ENCODE data around the gene STX8.

The STX8 gene

GRCh38 chr17:9446528-9446927, 129.1 kb downstream of the STX8 start:
- DNase-seq (ENCODE audit: low read depth in 3 of 3, low spot score in 1 of 3) = no peak

DNA sequence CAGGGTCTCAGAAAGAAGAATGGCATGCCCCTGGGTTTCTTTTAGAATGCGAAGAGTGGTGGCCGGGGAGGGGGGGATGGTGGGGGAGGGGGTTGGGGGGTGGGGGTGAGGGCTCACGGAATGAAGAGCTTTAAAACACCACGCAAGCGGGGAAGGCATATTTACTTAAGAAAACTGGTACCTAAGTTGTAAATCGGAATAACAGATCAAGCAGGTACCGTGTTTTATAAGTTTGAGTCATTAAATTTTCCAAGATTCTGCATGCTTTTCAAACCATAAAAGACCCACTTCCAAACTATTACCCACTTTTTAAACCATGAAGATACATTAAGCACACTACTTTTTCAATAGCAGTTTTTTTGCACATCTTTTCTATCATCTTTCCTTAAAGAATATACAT, 130.2 kb downstream of the STX8 start:
- DNase-seq (ENCODE audit: low read depth in 3 of 3, low spot score in 1 of 3) = no peak

DNA sequence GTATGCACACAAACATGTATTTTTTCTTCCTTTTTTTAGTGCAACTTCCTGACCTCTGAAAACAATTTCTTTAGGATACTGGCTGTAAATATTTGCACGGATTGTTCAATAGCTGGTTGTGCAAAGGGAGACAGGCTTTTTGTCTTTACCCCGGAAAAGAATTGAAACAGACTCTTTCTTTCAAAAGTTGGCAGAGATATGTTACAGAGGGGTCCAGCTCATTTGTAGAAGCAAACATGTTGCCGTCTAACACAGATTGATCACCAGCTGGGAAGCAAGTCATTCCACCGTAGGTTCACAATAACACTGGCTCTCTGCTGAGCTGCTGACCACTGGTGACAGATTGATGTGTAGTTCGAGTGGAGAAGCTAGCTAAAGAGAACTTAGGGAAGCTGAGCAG, 130.9 kb downstream of the STX8 start:
- DNase-seq (ENCODE audit: low read depth in 3 of 3, low spot score in 1 of 3) = no peak

DNA sequence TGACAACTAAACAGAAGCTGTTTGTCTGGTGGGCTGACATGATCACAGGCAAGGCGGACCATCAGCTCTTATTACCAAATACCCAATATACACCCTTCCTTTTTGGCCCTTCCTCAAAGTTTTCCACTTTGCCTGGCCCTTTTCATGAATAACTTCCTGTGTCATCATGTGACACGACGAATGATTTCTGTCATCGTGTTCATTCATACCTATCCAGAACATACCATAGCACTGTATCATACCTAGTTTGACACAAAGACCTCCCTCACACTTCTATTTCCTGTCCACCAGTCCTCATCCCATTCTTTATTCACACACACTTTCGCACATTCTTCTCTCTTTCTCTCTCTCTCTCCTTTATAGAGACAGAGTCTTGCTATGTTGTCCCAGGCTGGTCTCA, 131.8 kb downstream of the STX8 start:
- no peak for DNase-seq (ENCODE audit: low read depth in 3 of 3, low spot score in 1 of 3)

DNA sequence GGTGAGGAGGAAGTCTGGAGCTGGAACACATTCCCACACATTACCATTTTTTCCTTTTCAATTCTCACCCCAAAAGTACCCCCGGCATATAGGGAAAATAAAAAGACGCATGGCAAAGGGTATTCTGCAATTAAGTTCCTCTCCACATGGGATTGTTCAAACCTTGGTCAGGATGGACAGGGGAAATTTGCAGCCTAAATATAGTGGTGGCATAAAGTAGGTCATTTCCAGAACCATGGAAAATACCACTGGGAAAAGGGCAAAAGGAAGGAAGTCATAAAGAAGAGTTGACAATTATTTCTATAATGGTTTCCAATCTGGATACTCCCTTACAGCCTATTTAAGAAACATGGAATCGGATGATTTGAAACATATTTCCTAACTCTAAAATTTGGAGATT, 135.8 kb downstream of the STX8 start:
- DNase-seq (ENCODE audit: low read depth in 3 of 3, low spot score in 1 of 3) = no peak

DNA sequence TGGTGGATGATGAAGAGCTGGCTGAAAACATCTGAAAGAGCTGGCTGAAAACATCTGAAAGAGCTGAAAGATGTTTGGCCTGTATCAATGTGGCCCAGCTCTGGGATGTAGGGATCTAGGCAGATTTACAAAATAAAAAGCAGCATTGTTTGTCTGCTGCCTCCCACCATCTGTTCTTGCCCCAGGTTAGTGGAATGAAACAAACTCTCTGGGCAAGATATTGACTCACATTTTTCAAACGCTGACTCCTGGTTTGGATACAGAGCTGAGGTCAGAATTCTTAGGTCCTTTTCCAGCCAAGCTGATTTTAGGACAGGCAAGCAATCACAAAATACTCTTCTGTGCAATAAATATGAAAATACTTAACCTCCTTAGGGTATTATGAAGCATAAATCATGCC, 139.0 kb downstream of the STX8 start:
- DNase-seq (ENCODE audit: low read depth in 3 of 3, low spot score in 1 of 3) = no peak

GRCh38 chr17:9435165-9435564, 140.5 kb downstream of the STX8 start:
- DNase-seq (ENCODE audit: low read depth in 3 of 3, low spot score in 1 of 3) = no peak

DNA sequence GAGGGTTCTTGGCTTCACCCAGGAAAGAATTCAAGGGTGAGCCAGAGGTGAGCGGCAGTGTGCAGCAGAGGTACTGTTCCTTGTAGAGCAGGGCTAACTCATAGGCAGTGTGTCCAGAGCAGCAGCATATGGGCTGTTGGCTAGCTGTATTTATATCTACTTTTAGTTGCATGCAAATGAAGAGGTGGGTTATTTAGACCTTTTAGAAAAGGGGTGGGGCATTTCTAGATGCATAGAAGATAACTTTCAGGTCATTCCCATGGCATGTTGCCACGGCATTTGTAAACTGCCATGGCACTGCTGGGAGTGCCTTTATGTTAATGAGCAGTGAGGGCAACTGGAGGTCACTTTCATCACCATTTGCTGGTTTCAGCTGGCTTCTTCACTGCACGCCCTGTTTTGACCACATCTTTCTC, 141.0 kb downstream of the STX8 start:
- no peak for DNase-seq (ENCODE audit: low read depth in 3 of 3, low spot score in 1 of 3)

DNA sequence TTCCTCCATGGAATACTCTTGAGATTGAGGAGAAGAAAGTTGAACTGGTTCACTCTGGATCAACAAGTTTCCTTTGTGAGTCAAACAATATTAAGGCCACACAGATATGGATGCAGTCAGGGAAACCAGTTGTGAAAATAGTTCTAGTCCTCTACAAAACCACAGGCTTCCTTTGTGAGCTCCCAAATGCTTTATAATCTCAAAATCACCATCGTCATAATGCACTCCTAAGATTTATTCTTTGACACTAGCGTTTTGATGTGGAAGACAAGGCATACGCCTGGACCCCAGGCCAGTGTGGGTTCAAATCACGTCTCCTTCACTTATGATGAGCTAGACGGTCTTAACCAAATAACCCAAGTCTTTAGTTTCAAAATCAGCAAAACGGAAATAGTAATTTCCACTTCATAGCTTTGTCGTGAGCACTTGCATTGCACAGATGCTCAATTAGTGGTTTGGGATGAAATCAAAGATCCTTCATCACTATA, 142.6 kb downstream of the STX8 start:
- no peak for DNase-seq (ENCODE audit: low read depth in 3 of 3, low spot score in 1 of 3)

DNA sequence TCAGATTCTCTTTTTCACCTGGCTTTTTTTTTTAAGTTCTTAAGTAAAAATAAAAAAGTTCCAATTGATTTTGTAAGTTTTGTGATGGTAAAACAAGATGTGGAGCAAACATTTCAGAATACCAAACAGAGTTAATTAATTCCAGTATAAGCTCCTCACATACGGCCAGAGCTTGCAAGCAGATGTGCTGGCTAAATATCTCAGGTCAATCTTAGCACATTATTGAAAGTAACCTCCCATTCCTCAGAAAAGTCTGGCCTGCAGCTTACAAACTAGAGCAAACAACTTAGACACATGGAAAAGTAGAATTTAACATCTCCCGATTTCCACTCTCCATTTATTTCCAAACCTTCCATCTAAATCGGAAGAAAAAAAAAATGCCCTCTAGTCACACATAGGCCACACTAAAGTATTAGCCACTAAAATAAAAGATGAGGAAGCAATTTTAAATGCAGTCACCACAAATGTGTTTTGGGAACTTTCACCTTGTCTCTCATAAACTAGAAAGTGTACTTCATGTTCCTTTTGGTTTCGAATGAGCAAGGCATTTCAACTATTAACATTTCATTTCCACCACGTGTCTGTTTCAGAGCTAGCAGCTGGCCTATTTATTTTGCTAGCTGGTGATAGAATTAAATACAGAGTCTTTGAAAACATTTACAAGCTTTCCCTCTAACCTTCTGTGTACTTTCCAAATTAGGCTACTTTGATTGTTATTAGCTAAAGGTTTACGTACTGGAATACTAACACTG, 143.3 kb downstream of the STX8 start:
- DNase-seq (ENCODE audit: low read depth in 3 of 3, low spot score in 1 of 3) = no peak

DNA sequence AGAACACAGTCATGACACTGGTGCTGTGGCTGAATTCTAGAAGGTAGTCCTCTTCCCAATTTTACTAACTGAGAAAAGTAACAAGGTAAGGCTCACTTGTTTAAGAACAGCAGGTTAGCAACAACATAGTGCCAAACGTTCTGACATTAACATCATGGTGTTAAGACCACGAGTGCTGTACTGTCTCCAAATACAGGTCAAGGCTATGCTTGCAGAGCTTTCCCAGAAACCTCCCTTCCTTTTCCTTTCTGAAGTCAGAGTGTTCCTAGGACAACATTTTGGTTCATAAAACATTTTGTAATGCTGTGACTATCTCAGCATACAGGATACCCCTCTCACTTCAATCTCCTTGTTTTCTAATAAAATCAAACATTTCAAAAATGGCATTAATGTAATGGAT, 144.0 kb downstream of the STX8 start:
- DNase-seq (ENCODE audit: low read depth in 3 of 3, low spot score in 1 of 3) = no peak

GRCh38 chr17:9427465-9428315, 147.9 kb downstream of the STX8 start:
- no peak for DNase-seq (ENCODE audit: low read depth in 3 of 3, low spot score in 1 of 3)

DNA sequence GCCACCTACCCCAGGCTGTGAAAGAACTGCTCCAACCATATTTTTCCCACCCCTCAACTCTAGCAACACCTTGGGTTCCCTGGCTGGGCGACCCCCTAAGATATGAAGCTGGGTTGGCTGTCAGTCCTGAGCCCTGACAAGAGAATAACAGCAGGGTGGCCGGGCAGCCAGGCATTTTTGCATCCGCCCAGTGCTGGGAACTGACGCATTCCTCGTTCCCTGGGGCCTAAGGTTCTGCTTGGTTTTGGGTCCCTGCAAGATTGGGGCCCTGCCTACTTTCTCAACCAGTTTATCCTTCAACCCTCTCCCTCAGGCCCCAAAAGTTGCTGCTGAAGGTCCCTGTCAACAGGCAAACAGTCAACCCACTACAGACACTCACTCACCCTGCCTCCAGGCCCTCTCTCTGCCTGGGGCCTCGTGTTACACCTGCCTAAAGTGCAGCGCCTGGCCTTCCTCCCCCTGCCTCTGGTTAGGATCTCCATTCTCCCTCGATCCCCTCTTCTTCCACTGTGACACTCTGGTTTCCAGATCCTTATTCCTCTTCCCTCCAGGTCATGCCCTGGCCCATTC, 151.5 kb downstream of the STX8 start:
- no peak for DNase-seq (ENCODE audit: low read depth in 3 of 3, low spot score in 1 of 3)

GRCh38 chr17:9421525-9421924, 154.1 kb downstream of the STX8 start:
- no peak for DNase-seq (ENCODE audit: low read depth in 3 of 3, low spot score in 1 of 3)

DNA sequence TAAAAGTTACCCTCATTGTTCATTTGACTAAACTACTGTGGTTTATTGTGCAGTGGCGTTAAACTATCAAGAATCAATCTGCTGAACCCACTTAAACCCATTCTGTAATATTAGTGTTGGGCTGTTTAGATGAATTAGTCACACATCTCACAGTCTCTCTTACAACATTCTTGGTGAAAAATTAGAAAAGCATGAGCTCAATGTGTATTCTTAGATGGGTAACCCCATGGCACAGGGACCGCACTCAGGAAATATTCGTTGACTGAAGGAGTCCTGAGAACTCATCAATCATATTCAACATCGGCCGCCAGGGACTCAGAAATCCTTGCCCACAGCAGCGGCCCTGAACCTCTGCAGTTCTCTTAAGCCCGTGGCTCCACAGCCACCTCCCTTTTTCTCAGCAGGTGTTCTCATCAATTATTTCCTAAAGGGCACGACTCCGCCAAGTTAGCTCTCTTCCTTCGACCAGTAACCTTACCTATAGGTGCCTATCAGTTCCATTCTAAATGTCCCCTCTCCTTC, 155.6 kb downstream of the STX8 start:
- DNase-seq (ENCODE audit: low read depth in 3 of 3, low spot score in 1 of 3) = no peak

DNA sequence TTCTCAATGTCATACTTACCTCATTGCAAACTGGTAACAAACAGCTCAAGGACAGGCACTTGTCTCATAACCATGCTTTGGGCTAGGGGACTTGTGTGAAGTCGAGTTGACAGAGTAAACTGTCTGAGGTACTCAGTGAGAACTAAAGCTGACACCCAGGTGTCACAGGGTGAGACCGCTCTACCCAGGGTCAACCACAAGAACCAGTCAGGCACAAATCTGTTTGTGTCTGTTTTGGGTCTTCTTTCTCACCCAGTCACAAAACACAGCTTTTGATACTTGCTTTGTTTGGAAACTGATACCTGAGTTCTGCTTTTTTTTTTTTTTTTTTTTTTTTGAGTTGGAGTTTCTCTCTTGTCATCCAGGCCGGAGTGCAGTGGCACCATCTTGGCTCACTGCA, 161.1 kb downstream of the STX8 start:
- DNase-seq (ENCODE audit: low read depth in 3 of 3, low spot score in 1 of 3) = no peak

- no peak for DNase-seq (ENCODE audit: low read depth in 3 of 3, low spot score in 1 of 3)
These were observed 164.9 kb downstream of the STX8 start for GRCh38 chr17:9410737-9411136.

- DNase-seq (ENCODE audit: low read depth in 3 of 3, low spot score in 1 of 3) = no peak
These were observed 165.3 kb downstream of the STX8 start for GRCh38 chr17:9410301-9410700.

- DNase-seq (ENCODE audit: low read depth in 3 of 3, low spot score in 1 of 3) = no peak
These were observed 165.7 kb downstream of the STX8 start for GRCh38 chr17:9409878-9410277.

- no peak for DNase-seq (ENCODE audit: low read depth in 3 of 3, low spot score in 1 of 3)
These were observed 166.5 kb downstream of the STX8 start for GRCh38 chr17:9408868-9409829.

DNA sequence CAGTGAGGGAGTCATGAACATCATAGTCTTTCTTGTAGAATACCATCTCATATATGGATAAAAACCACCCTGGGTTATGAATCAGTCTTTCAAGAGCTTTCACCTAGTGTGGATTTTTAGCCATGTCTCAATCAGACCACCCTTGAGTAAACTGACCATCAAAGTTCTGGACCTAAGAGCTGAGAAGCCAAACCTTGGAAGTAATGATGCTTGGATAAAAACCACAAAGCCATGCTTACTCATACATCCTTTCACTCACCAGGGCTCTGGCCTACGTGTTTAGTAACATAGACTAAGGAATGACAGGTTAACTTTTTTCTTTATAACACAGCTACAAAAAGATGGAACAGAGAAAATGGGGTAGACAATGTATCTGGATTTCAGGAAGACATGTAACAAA, 167.2 kb downstream of the STX8 start:
- DNase-seq (ENCODE audit: low read depth in 3 of 3, low spot score in 1 of 3) = no peak
